GM20000 (cell line): ENCODE data around the gene ARNT2.

Experiments
- DNase-seq: peaks from one replicate; pipeline ENCODE4 v3.0.0; 2012; ENCODE audit warnings: low spot score
- CTCF ChIP-seq: IDR thresholded peaks from 2 replicates; pipeline ENCODE4 v1.5.1; 2012; ENCODE audit warnings: mild to moderate bottlenecking, control low read depth; ENCODE audit errors: extremely low read depth, missing control alignments

ARNT2 gene

GRCh38 chr15:80500021-80500420 is 95.8 kb downstream of the ARNT2 start:
- no peak for TF ChIP-seq CTCF
- no peak for DNase-seq

GRCh38 chr15:80501476-80501875 is 97.3 kb downstream of the ARNT2 start:
- no peak for DNase-seq
- no peak for TF ChIP-seq CTCF

GRCh38 chr15:80502782-80503181 is 98.6 kb downstream of the ARNT2 start:
- no peak for TF ChIP-seq CTCF

GRCh38 chr15:80503319-80503952 is 99.3 kb downstream of the ARNT2 start:
- DNase-seq, result no peak
- TF ChIP-seq CTCF, result no peak

More at GRCh38 chr15:80502782-80503181, 98.6 kb downstream of the ARNT2 start:
- DNase-seq, result no peak

GRCh38 chr15:80504931-80505330 is 100.7 kb downstream of the ARNT2 start:
- no peak for TF ChIP-seq CTCF
- no peak for DNase-seq

GRCh38 chr15:80506286-80506893 is 102.2 kb downstream of the ARNT2 start:
- TF ChIP-seq CTCF, result no peak
- DNase-seq, result no peak

- no peak for TF ChIP-seq CTCF
- DNase-seq, result no peak
Observed at GRCh38 chr15:80507131-80507530, 102.9 kb downstream of the ARNT2 start.
